WI38 (cell line): ENCODE data around the gene SEC23B.
A peak's percentile ranks its signal among the peaks of the same experiment; 100 is the strongest.
"Not testable (repeated sequence)": the region's sequence is repeated elsewhere in the genome, so short reads cannot be mapped to it uniquely, and the experiment has no call there.

Experiments used
- H3K4me3 ChIP-seq: 2 replicates; pipeline ENCODE4 v1.5.1; 2011; ENCODE audit warnings: low read depth, mild to moderate bottlenecking, control low read depth, low read length
- TF ChIP-seq, protein P1 (sequence below): IDR thresholded peaks from 2 replicates; pipeline ENCODE4 v1.5.1; 2012; ENCODE audit warnings: low read depth, mild to moderate bottlenecking, control low read depth, low read length

Gene SEC23B

DNA sequence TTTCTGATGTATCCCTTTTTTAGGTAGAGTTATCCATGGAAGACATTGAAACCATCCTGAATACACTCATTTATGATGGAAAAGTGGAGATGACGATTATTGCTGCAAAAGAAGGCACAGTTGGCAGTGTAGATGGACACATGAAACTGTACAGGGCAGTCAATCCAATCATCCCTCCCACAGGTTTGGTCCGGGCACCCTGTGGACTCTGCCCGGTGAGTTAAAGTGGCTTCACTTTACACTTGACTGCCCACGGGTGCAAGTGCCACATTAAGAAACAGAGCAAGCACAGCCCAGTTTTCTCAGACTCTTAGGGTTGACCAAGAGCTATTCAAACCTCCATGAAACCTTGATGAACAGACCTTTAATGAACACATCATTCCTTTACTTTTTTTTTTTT lies 26.1 kb upstream of the SEC23B start:
- H3K4me3 ChIP-seq: no peak overlapping the region
- TF ChIP-seq, protein P1, sequence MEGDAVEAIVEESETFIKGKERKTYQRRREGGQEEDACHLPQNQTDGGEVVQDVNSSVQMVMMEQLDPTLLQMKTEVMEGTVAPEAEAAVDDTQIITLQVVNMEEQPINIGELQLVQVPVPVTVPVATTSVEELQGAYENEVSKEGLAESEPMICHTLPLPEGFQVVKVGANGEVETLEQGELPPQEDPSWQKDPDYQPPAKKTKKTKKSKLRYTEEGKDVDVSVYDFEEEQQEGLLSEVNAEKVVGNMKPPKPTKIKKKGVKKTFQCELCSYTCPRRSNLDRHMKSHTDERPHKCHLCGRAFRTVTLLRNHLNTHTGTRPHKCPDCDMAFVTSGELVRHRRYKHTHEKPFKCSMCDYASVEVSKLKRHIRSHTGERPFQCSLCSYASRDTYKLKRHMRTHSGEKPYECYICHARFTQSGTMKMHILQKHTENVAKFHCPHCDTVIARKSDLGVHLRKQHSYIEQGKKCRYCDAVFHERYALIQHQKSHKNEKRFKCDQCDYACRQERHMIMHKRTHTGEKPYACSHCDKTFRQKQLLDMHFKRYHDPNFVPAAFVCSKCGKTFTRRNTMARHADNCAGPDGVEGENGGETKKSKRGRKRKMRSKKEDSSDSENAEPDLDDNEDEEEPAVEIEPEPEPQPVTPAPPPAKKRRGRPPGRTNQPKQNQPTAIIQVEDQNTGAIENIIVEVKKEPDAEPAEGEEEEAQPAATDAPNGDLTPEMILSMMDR: no peak

GRCh38 chr20:18488301-18488700 lies 19.4 kb upstream of the SEC23B start:
- TF ChIP-seq, protein P1: no peak
- no peak overlapping the region for H3K4me3 ChIP-seq

DNA sequence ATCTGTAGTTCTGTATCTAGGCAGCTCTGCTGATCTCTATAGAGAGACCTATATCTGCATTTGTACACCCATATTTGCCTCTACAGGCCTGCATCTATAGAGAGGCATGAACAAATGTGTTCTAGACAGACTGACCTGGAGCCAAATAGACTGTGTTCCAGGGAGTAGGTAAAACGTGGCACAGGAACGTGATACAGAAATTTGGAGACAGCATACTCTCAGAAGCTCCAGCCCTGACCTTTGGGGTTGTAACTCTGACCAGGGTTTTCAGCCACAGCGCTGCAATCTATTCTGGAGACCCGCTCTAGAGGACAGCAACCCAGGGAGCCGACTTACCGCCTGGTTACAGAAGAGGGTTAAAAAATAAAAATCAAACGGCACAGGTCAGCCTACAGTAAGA lies 11.7 kb upstream of the SEC23B start:
- peak overlapping the region; percentile 78 for H3K4me3 ChIP-seq
- TF ChIP-seq, protein P1: no peak

DNA sequence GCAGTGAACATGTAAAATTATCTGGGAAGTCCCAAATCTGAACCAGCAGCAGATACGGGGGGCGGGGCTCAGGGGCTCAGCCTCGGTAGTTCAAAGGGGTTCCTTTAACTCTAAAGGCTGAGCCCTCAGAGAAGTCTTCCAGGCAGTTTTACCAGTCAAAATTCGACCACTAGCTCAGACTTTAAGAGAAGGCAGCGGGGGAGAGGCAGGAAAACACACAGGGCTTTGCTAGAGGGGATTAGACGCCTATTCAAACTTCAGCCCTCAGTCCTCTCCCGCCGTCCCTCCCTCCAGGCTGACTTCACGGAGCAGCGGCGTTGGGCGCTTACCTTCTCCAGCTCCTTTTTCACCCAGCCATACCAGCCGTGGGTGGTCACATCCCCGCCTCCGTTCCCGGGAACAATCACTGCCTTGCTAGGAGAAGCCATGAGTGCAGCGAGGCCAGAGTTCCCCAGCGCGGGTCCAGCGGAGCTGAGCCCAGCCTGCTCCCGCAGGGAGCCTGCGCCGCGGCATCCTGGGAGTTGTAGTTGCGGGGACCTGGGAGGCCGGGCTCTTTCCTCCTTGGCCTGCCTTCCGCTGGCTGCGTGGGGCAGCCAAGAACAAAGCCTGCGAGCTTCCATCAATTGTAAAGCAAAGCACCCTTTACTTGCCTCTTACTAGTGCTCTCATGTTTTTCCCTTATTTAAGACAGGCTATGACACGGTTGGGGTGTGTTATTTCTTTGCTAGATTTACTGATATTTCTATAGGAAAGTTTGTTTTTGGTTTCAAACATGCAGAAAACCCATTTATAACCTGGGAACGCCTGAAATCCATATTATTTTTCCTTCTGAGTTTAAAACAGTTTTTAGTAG lies 10.8 kb upstream of the SEC23B start, which contains the start of gene RBBP9:
RBBP9 (minus strand) TSS at position 486 of the 853 bp plus-strand sequence; CDS start at position 428, 58 bp downstream.
- peak within 1 kb of the TSS; percentile 78 for H3K4me3 ChIP-seq
- TF ChIP-seq, protein P1: no peak

GRCh38 chr20:18497603-18498002 lies 10.1 kb upstream of the SEC23B start:
- H3K4me3 ChIP-seq: no peak overlapping the region
- TF ChIP-seq, protein P1: no peak

GRCh38 chr20:18501672-18502071 lies 6.1 kb upstream of the SEC23B start:
- not testable (repeated sequence) for H3K4me3 ChIP-seq

GRCh38 chr20:18504479-18505060 lies 3.2 kb upstream of the SEC23B start:
- no peak overlapping the region for H3K4me3 ChIP-seq
- TF ChIP-seq, protein P1: no peak
